HG03558 (cell line): Measurements from ENCODE around the gene TIMM29.
"Not testable (repeated sequence)": the region's sequence is repeated elsewhere in the genome, so short reads cannot be mapped to it uniquely, and the experiment has no call there.

Experiments used
- ATAC-seq: cut with Tn5 transposase; IDR thresholded peaks from one replicate; pipeline ENCODE4 v1.9.1; 2021; ENCODE audit warnings: moderate number of reproducible peaks; ENCODE audit not compliant: unreplicated experiment; ENCODE audit errors: extremely low read depth

Gene TIMM29

DNA sequence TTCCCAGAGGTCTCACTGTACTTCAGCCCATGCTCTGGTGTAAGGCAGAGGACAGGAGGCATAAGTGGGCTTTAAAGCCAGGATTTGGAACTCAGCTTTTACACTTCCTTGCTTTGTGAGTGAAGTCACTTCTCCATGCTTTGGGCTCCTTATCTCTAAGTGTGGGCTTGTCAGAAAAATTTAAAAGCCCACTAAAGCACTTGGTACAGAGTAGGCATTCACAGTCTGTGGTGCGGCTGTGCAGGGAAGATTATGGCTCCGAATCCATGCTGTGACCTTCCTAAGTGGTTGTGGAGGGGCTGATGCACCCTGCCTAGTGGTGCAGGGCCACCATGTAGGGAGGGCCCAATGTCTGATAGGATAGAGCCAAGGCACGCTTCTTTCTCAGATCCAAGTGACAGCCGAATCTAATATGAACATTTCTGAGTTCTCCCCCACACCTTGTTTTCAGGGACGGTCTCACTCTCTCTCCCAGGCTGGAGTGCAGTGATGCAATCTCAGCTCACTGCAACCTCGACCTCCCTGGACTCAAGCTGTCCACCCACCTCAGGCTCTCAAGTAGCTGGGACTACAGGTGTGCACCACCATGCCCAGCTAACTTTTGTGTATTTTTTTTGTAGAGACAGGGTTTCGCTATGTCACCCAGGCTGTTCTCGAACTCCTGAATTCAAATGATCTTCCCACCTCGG lies 6.9 kb downstream of the TIMM29 start:
- ATAC-seq: no peak

DNA sequence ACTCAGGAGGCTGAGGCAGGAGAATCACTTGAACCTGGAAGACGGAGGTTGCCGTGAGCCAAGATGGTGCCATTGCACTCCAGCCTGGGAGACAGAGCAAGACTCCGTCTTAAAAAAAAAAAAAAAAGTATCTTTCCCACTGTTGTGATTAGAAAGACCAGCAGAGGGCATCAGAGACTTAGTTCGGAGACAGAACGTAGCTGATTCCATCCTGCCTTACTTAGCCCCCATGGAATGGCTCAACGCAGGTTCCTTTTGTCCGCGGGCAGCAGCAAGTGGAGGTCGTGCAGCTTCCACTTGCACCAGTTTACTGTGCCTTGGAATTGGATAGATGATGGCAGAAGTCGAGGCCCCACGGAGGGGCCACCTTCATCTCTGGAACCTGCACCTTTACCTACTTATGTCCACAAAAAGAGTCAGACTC lies 8.1 kb downstream of the TIMM29 start:
- ATAC-seq: no peak

DNA sequence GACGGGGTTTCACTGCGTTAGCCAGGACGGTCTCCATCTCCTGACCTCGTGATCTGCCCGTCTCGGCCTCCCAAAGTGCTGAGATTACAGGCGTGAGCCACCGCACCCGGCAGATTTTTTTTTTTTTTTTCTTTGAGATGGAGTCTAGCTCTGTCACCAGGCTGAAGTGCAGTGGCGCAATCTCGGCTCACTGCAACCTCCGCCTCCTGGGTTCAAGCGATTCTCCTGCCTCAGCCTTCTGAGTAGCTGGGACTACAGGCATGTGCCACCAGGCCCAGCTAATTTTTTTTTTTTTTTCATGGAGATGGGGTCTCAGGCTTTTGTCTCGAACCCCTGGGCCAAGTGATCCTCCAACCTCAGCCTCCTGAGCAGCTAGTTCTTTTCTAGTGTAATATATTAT lies 13.0 kb downstream of the TIMM29 start:
- ATAC-seq: not testable (repeated sequence)

DNA sequence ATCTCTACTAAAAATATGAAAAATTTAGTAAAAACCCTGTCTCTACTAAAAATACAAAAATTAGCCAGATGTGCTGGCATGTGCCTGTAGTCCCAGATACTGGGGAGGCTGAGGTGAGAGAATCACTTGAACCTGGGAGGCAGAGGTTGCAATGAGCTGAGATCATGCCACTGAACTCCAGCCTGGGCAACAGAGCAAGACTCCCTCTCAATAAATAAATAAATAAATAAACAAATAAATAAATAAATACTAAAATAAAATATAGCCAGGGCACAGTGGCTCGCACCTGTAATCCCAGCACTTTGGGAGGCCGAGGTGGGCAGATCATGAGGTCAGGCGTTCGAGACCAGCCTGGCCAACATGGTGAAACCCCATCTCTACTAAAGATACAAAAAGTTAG lies 14.8 kb downstream of the TIMM29 start:
- not testable (repeated sequence) for ATAC-seq

DNA sequence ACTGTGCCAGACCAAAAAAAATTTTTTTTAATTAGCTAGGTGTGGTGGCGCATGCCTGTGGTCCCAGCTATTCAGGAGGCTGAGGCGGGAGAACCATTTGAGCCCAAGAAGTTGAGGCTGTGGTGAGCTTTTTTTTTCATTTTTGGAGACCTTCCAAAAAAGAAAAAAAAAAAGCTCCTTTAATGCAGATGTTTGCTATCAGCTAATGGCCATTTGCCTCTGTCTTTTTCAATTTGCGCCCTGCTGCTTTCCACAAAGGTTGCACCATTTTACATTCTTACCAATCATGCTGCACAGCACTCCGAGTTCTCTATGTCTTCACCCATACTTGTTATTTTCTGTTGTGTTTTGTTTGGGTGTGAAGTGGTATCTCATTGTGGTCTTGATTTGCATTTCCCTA lies 16.7 kb downstream of the TIMM29 start:
- ATAC-seq: no peak

DNA sequence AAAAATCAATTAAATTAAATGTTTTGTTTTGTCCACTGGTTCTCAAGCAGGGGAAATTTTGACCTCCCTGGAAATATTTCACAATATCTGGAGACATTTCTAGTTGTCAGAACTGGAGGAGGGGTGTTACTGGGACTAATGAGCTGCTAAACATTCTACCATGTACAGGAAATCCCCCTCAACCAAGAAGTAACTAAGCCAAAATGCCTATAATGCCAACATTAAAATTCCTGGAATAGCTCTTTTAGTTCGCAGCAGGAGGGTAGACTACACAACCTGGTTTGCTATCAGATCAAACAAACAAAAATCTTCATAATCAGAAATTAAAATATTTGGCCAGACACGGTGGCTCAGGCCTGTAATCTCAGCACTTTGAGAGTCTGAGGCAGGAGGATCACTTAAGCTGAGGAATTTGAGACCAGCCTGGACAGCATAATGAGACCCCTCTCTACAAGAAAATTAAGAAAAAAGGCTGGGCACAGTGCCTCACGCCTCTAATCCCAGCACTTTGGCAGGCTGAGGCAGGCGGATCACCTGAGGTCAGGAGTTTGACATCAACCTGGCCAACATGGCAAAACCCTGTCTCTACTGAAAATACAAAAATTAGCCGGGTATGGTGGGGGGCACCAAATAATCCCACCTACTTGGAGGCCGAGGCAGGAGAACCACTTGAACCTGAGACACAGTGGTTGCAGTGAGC lies 18.5 kb downstream of the TIMM29 start:
- ATAC-seq: no peak

DNA sequence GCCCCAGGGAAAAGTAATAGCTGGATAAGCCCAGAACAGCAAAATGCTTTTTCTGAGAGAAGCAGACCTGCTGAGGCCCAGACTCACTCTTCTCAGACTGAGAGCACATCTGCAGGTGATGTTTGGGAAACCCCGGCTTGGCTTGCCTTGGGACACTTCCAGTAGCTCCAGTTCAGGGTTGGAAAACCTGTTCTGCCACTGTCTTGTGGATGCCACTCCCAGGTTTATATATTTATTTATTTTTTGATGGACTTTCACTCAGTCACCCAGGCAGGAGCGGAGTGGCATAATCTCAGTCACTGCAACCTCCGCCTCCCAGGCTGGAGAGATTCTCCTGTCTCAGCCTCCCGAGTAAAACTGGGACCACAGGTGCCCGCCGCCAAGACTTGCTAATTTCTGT lies 24.2 kb downstream of the TIMM29 start:
- ATAC-seq: no peak

DNA sequence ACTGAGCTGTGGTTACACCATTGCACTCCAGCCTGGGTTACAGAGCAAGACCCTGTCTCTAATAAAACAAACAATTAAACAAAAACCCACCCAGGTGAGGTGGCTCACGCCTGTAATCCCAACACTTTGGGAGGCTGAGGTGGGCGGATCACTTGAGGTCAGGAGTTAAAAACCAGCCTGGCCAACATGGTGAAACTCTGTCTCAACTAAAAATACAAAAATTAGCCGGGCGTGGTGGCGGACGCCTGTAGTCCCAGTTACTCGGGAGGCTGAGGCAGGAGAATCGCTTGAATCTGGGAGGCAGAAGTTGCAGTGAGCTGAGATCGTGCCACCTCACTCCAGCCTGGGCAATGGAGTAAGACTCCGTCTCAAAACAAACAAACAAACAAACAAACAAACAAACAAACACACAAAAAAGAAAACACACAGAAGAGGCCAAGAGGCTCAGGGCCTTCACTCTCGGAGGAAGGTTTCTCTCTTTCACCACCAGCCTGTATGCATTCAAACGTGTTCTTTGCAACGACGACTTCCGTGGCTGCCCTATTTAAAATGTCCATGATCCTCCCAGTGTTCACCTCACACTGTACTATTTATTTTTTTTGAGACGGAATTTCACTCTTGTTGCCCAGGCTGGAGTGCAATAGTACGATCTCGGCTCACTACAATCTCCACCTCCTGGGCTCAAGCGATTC lies 30.8 kb downstream of the TIMM29 start:
- ATAC-seq: not testable (repeated sequence)

DNA sequence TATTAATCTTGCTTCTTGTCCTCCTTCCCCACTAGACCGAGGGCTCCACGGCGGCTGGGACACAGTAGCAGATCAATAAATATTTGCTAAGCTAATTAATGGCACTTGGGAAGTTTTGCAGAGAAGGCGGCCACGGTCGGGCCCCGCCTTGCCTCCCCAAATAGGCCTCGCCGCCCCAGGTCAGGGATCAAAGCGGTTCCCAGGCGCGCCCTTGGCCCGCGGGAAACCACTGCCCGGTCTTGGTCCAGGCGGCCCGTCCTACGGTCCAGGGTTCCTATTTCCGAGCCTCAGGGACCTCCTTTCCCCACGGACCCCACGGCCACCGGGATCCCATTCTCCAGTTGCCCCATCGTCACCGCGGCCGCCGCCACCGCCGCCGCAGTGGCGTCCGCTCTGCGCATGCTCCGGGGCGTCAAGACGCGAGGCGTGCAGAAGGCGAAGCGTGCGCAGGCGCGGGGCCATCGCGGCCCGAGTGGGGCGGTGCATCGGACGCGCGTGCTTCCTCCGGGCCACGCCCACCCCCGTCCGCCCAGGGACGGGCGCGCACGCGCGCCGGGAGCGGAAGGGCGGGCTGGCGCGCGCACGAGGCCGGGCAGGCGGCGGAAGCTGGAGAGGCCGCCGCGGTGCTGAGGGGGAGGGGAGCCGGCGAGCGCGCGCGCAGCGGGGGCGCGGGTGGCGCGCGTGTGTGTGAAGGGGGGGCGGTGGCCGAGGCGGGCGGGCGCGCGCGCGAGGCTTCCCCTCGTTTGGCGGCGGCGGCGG lies 31.9 kb downstream of the TIMM29 start, which contains the start of gene SMARCA4:
TSS of gene SMARCA4 (plus strand) at position 717 of the 759 bp plus-strand sequence. CDS start 23,122 bp downstream, outside the sequence.
- ATAC-seq: peak; percentile 53

DNA sequence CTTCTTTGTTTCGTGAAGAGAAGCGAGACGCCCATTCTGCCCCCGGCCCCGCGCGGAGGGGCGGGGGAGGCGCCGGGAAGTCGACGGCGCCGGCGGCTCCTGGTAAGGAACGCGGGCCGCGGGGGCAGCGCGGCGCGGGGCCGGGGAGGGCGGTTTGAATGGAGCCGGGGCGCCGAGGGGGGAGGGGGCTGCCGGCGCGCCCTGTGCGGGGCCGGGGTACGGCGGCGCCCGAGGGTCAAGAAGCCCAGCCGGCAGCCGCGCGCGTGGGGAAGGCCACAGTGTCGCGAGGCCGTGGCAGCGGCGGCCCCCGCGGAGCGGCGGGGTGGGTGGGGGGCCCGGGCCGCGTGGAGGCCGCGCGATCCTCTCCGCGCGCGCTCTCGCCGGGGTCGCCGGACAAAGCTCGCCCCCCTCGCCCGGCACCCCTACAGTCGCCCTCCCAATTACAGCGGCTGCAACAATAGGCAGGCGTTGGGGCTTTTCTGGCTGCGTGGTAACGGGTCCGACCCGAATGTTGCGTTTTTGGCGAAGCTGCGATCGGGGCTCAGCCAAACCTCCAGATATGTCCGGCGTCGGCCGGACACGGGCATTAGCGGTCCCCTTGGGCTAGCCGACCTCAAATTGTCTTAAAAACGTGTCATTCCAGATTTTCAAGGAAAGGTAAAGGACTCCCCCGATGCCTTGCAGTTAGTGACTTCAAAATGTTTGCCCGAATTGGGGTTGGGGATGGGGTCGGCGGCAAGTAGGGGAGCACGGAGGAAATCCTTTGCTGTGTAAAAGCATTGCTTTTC lies 32.7 kb downstream of the TIMM29 start:
- peak; percentile 12 for ATAC-seq

DNA sequence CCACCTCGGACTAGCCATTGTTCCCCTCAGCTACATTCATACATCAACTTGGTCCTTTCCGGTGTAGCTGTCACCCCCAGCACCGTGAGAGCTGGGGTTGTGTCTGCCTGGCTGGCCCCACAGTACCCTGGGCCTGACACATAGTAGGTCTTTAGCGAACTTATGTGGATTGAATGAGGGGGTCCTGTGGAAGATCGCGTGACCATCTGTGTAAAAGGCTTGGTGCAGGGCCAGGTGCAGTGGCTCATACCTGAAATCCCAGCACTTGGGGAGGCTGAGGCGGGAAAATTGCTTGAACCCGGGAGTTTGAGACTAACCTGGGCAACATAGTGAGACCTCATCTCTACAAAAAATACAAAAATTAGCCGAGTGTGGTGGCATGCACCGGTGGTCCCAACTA lies 34.3 kb downstream of the TIMM29 start:
- ATAC-seq: no peak

DNA sequence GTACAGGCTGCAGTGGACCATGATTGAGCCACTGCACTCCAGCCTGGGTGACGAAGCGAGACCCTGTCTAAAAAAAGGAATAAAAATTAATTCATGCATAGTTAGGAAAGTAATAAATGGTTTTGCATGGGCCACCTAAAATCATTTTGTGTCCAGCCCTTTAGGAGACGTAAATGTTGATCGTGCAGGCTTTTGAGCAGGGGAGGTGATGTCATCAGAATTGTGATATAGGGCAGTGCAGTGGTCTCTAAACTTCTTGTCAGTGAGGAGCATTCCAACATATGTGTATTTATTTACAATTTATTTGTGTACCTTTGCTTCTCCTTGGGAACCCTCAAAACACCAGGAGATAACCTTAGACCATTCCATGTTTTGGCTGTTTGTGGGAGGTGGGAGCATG lies 35.3 kb downstream of the TIMM29 start:
- no peak for ATAC-seq

DNA sequence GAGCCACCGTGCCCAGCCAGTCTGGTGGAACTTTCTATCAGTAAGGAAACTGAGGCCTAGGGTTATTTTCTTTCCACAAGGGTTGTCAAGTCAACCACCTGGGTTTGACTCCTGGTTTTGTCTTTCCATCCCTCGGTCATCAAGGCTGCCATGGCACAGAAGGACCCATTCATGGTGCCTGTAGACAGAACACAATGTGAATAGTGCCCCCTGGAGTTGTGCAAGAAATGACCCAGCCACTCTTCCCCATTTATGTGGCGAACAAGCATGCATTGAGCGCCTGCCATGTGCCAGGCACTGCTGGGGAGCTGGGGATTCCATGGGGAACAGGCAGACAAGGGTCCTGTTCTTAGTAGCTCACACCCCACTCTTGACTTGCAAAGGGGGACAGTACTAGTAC lies 36.3 kb downstream of the TIMM29 start:
- no peak for ATAC-seq

DNA sequence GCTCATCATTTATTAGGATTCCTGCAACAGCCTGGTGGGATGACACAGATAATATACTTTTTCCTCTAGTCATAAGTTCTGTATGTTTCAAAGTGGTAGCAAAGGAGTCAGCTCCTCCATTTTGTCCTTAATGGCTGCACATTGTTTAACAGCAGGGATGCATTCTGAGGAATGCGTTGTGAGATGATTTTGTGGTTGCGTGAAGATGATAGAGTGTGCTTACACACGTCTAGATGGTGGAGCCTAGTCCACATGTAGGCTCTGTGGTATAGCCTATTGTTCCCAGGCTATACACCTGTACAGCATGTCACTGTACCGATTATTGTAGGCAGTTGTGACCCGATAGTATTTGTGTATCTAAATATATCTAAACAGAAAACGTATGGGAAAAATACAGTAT lies 36.8 kb downstream of the TIMM29 start:
- no peak for ATAC-seq

DNA sequence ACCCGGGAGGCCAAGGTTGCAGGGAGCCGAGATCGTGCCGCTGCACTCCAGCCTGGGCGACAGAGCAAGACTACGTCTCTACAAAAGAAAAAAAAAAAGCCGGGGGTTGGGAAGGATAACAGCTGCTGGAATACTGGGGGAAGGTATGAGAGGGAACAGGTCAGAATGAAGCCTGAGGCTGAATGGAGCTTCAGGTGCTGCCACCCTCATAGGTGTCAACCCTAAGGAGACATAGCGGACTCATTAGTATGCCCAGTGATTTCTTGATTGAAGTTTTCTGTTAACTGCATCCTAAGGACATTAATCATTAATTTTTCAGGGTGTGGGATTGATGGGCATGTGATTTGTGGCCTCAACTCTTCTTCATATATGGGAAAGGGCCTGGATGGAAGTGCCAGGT lies 38.2 kb downstream of the TIMM29 start:
- no peak for ATAC-seq

DNA sequence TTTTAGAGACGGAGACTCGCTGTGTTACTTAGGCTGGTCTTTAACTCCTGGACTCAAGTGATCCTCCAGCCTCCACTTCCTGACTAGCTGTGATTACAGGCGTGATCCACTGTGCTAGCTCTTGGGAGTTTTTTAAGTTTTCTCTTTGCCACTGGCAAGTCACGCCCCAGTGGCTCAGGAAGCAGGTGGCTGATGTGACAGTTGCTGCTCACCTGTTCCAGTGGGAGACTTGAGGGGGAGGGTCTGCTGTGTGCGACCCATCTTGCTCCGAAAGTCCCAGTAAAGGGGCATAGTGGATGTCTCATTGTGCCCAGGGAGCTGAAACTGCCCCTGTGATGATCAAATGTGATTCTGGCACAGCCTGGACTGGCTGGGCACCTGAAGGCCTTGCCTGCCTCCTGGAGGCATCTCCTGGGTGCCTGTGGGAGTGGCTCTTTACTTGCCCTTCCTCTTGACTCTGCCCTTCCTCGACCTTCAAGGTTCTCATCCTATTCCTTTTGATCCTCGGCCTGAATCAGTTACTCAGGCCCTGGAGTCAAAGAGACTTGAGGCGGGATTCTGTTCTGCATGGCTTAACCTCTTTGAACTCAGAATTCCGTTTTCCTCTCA lies 40.0 kb downstream of the TIMM29 start:
- ATAC-seq: no peak

DNA sequence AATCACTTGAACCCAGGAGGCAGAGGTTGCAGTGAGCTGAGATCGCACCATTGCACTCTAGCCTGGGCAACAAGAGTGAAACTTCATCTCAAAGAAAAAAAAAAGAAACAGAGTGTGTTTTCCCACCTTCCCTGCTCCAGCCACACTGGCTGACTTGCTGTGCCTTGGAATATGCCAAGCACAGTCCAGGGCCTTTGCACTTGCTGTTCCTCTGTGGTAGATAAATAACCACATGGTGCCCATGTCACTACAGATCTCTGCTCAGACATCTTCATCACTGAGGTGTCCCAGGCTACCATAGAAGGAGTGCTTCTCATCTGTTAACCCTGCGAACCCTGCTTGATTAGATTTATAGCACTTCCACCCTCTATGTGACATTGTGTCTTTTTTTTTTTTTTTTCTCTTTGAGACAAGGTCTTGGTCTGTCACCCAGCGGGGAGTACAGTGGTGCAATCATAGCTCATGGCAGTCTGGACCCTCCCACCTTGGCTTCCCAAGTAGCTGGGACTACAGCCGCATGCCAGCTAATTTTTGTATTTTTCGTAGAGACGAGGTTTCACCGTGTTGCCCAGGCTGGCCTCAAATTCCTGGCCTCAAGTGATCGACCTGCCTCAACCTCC lies 42.6 kb downstream of the TIMM29 start:
- ATAC-seq: no peak

DNA sequence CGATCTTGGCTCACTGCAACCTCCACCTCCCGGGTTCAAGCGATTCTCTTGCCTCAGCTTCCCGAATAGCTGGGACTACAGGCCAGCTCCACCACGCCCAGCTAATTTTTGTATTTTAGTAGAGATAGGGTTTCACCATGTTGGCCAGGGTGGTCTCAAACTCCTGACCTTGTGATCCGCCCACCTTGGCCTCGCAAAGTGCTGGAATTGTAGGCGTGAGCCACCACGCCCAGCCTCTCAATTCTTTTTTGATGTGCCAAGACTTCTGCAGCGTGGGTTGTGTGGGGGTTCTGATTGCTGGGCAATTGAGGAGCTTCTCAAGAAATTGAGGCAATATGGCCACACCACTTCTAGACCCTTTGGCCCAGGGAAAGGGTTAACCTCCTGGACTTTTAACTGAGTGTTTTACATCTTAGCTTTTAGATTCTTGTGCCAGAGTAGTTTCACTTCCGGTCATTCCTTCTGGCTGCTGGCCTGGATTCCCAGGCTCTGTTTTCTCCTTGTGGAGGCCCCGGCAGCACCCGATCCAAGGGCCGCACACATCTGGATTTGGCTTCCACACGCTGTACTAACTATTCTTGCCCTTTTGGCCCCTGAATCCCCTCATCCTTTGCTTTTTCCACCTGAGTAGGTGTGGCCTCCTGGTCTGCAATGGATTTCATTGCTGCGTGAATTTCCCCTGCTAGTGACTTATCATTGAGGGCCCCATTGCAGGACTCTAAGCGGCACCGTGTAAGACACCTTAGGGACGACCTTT lies 46.9 kb downstream of the TIMM29 start:
- no peak for ATAC-seq
